Inferior parietal cortex (tissue), 1 donor: ENCODE data around the gene LGALS16.
"Not testable (repeated sequence)": the region's sequence is repeated elsewhere in the genome, so short reads cannot be mapped to it uniquely, and the experiment has no call there.

ENCODE experiments used
- DNase-seq: peaks from one replicate; pipeline ENCODE4 v3.0.0-alpha.2; 2016; ENCODE audit errors: extremely low spot score

Gene LGALS16

DNA sequence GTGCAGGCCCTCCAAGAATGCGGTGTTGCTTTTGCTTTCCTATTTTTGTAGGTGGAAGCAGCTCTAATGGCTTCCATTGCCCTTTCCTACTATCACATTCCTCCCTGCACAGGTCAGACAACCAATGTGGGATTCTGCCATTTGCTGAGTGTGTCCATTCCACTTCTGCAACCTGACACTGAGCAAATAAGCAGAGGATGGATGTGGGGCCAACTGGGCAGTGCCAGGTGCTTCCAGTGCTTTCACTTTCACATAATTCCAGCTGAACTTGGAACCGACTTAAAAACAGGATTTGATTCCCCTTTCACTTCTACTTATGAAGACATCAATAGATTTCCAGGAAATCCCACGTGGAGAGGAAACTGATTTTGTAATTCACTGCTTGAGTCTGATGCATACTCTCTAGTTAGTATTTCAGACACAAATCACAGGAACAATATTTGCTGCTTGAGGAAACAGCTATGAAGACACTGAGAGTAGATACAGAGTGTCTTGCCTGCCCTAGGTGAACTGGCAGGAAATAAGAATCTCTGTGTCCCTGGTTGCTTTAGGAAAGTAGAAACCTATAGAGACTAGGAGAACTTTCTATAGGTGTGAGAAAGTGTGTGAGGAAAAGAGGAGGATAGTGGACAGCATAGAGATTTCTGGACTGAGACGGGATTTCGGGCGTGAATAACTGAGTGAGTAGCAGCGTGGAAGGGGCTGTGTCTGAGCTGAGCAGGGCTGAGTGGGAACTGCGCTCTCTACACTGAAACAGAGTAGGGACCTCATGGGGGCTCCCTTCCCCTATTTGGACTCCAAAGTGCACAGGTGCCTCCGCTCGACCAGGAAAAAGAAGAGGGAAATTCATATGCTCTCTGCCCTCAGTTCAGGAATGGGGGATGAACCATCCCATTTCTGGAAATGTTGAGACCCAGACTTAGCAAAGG, 22.5 kb downstream of the LGALS16 start:
- DNase-seq = no peak

- DNase-seq = no peak
Measured at GRCh38 chr19:39679056-39679790, 23.5 kb downstream of the LGALS16 start.

DNA sequence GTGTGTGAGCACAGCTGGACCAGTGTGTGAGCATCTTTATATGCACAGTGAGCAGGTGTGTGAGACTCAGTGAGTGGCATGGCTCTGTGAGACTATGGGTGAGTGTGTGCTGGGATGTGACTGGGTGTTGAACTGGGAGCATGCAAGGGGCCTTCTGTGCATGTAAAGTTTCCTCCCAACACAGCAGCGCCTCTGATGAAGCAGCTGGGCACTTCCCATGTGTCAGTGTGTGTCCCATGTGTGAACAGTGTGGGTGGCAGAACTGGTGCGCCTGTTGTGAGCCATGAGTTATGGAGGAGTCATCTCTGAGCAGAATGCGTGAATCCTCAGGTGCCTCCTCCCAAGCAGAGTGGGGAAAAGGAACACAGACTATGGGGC, 24.1 kb downstream of the LGALS16 start:
- DNase-seq = no peak

DNA sequence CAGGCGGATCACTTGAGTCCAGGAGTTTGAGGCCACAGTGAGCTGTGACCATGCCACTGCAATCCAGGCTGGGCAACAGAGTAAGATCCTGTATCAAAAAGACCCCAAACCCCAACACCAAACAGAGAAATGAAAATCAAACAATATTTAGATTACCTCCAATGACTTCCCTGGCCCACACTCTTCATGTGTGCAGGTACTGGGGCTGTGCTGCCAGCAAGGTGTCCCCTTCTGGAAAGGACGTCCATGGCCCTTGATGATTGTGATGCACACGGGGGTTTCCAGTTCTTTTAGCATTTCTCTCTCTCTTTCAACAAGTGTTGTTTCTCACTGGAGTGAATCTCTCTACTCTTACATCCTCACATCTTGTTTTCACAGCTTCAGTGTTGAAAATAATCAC, 24.9 kb downstream of the LGALS16 start:
- no peak for DNase-seq

DNA sequence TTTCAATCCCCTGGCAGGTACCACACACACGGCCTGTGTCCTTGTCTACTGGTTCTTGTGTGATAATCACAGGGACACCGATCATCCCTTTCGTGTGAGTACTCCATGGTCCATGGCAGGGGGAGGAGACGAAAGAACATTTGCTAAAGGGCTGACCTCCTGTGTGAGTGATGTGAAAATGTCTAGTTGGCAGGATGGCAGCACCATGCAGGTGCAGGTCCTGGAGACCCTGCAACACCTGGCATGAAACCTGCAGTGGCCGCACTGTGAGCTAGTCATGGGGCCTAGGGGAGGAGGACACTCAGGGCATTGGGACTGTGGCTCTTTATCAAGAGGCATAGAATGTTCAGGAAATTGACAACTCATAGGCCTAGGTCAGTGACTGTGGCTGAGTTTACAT, 25.7 kb downstream of the LGALS16 start:
- no peak for DNase-seq

DNA sequence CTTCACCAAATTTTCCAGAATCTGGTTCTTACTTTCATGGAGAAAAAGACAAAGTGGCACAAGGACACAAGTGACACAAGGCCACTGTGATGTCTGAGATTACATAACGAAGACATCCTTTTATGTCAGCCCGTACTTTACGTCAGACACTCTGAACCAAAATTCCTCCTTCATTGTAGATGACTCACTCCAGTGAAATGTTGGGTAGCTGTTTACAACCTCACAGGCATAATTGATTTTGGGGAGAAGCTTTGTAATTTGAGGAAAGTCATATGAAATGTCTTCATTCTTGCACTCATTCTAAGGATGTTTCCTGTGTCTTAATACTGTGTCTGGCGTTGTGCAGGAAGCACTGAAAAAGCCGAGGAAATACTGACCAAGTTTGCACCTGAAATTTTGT, 28.6 kb downstream of the LGALS16 start:
- DNase-seq = no peak

DNA sequence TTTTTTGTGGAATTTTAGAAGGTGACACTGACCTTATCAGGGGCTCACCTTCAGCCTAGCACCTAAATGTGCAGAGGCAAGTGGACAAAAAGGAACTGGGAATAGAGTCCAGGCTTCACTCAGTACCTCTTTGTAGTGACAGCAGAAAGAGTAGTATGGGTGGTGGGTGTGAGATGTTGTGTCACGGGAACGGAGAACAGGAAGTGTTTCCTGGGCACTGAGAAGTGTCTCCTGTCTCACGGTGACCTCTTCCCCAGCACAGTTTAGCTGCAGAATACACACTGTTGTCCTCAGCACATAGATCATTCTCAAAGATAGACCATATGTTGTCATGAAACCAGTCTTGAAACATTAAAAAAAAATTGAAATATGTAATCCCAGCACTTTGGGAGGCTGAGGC, 31.0 kb downstream of the LGALS16 start:
- DNase-seq = no peak

DNA sequence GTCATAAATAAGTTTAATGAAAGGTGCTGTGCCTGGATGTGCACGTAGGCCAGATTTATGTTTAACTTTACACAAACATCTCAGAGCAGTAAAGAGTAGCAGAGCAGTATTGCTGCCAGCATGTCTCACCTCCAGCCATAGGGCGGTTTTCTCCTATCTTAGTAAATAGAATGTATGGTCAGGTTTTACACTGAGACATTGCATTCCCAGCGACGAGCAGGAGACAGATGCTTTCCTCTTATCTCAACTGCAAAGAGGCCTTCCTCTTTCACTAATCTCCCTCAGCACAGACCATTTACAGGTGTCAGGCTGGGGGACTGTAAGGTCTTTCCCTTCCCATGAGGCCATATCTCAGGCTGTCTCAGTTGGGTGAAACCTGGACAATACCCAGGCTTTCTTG, 32.9 kb downstream of the LGALS16 start:
- DNase-seq = not testable (repeated sequence)

GRCh38 chr19:39692166-39692565, 36.5 kb downstream of the LGALS16 start:
- no peak for DNase-seq

DNA sequence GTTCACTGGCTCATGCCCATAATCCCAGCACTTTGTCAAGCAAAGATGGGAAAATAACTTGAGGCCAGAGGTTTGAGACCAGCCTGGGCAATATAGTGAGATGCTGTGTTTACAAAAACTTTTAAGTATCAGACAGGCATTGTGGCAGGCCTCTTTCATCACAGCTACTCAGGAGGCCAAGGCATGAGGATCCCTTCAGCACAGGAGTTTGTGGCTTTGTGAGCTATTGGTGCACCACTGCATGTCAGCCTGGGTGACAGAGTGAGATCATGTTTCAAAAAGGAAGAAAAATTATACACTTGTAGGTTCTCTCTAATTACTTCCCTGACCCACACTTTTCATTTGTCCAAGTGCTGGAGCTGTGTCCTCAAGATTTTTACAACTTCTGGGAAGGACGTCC, 37.1 kb downstream of the LGALS16 start:
- no peak for DNase-seq

DNA sequence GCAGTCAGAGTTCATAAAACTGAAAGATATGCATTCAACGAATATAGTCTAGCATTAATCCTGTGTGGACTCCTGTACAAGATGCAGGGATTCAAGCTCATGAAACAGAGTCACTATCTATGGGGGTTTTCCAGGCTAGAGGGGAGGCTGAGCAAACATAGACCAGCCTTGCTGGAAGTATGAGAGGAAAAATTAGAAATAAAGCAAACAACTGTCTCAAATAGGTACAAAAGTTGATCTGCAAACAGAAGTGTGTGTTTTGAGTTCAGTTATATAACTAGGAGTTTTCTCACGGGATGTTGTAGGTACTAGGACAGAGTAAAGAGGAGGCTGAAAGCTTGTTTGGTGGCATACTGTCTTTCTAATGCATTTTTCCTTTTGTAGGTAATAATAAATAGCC, 40.0 kb downstream of the LGALS16 start:
- DNase-seq = no peak

GRCh38 chr19:39696387-39696786, 40.7 kb downstream of the LGALS16 start:
- no peak for DNase-seq

DNA sequence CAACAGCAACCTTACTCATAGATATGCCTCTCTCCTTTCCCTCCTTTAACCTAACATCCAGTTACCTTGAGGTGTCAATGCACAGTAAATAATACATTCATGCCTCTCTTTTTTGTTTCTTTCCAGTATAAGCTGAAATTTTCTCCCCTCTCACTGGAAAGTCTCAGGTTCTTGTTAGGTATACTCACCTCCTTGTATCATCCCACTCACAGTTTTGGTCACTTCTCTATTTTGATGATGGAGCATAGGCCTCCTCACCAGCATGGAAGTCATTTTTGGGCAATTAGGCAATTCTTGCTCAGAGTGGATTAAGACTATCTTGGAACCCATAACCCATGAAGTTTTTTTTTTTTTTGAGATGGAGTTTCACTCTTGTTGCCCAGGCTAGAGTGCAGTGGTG, 42.8 kb downstream of the LGALS16 start:
- DNase-seq = no peak

DNA sequence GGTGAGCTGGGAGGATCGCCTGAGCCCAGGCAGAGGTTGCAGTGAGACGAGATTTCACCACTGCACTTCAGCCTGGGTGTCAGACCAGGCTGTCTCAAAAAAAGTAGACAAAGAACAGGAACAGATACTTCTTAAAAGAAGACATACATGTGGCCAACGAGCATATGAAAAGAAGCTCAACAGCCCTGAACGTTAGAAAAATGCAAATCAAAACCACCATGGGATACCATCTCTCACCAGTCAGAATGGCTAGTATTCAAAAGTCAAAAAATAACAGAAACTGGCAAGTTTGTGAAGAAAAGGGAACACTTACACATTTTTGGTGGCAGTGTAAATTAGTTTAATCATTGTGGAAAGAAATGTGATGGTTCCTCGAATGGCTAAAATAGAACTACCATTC, 45.6 kb downstream of the LGALS16 start:
- DNase-seq = no peak

DNA sequence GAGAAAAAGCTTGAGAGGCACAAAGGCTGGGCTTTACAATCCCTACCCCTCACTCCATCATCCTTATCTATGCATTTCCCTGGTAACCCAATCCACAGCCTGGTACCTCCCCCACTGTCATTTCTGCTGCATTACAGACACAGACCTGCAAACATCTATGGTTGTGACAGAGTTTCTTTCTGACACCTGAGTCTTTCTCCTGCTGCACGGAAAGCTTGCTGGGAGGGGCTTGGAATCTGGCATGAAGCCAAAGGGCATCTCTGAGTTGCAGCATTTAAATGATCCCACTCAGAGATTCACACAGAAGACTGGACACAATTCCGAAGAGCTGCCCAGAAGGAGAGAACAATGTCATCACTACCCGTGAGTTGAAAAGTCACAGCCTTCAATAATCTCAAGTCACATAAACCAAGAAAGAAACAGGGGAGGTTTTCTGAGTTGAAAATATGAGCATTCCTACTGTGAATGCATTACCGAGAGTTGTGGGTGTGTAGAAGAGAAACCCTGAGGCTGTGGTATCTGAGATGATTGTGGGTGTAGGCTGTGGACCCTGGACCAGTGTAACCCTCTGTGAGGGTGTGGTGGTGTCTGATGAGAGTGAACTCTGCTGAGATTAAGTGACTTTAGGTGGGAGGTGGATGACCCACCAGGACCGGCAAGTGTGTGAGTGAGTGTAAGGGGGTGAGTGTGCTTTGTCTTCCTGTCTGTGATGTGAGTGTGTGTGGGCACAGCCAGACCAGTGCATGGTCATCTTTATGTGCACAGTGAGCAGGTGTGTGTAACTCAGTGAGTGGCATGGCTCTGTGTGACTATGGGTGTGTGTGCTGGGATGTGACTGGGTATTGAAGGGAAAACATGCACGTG, 48.7 kb downstream of the LGALS16 start, which contains the start of gene LGALS14:
LGALS14 (plus strand) TSS at position 301 of the 864 bp plus-strand sequence; CDS start at position 349, 48 bp downstream.
- DNase-seq = no peak

- no peak for DNase-seq
Measured at GRCh38 chr19:39705578-39706188, 50.0 kb downstream of the LGALS16 start.

DNA sequence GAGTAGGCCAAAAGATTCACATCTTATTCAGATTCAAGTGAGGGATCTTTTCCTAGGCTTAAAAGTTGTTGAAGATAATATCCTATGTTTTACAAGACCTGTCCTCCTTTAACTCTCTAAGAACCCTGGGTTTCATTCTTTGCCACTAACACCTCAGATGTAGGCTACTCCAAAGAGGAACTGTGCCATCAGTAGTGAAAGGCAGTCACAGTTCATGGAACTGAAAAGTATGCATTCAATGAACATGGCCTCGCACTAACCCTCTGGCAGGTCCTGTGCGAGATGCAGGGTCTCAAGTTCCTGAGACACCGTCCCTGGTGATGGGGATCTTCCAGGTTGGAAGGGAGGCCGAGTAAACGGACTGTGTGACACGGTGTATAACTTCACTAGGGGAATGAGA, 52.9 kb downstream of the LGALS16 start:
- no peak for DNase-seq

- DNase-seq = no peak
Measured at GRCh38 chr19:39709026-39709872, 53.5 kb downstream of the LGALS16 start.
